ENCODE measurements around the gene STX10.

The STX10 gene

GRCh38 chr19:13112555-13112954 is 37.6 kb downstream of the STX10 start:
- TF ChIP-seq ZNF274 (IDR thresholded peaks at IDR 0.05; ENCODE audit: low read depth, low read length) = no peak

DNA sequence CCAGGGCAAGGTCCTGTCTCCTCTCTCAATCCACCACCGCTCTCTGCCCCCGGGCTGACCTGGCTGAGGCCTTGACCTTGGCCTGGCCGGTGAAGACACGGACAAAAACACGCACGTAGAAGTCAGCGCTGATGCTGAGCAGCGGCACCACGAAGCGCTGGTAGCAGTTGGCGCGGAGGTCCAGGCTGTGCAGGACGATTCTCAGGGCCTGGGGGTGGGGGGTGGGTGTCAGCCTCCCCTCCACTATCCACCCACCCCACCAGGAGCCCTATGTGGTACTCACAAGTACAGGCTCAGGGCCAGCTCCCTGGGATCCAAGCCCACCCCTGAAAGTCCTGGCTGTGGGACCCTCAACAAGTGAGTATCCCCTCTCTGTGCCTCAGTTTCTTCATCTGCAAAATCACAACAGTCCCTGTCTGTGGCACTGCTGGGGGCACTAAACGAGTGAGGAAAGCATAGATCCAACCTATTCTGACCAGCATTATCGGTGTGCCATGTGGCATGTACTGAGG is 40.0 kb downstream of the STX10 start:
- H3K4me3 ChIP-seq (ENCODE audit: low read length) = no peak overlapping the region
- TF ChIP-seq ZNF274 (IDR thresholded peaks at IDR 0.05; ENCODE audit: low read depth, low read length) = no peak

More at GRCh38 chr19:13112555-13112954, 37.6 kb downstream of the STX10 start:
- H3K4me3 ChIP-seq (ENCODE audit: low read length) = no peak overlapping the region

DNA sequence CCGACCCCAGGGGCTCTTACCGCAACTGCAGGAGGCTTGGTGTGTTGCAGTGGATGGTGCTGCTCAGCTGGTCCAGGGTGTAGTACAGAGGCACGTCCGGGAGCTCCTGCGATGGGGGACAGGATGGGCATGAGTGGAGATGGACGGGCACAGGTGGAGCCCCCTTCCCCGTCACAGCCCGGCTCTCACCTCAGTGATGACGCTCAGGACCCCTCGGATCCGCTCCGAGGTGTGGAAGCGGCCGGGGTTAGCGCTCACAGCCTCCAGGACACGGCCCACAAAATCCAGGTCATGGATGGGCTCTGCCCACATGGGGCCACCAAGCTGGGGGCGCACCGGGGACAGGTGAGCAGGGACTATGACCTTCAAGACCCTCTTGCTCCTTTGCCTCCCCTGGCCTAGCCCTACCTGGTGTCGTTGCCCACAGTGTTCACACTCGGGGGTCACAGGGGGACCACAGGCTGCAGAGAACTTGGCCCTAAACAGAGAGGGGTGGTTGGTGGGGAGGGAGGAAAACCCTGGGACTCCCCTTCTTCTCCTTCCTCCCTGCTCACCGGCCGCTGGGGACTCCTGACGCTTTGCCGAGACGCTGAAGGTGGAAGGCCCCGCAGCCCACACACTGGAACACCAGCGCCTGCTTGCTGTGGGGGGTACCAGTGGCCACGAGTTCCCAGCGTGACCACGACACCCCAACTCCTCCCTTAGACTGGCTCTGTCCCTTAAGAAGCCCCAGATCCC is 40.6 kb downstream of the STX10 start:
- H3K4me3 ChIP-seq (ENCODE audit: low read length) = no peak overlapping the region
- no peak for TF ChIP-seq ZNF274 (IDR thresholded peaks at IDR 0.05; ENCODE audit: low read depth, low read length)

GRCh38 chr19:13104848-13105711 is 45.1 kb downstream of the STX10 start:
- TF ChIP-seq ZNF274 (IDR thresholded peaks at IDR 0.05; ENCODE audit: low read depth, low read length) = no peak
- peak overlapping the region; percentile 51; the same call in 1 of the 2 replicates for H3K4me3 ChIP-seq (ENCODE audit: low read length)

- TF ChIP-seq ZNF274 (IDR thresholded peaks at IDR 0.05; ENCODE audit: low read depth, low read length) = no peak
- peak overlapping the region; percentile 51; the same call in 1 of the 2 replicates for H3K4me3 ChIP-seq (ENCODE audit: low read length)
Observed at GRCh38 chr19:13104360-13104847, 45.8 kb downstream of the STX10 start.

- peak overlapping the region; percentile 51; the same call in 1 of the 2 replicates for H3K4me3 ChIP-seq (ENCODE audit: low read length)
- TF ChIP-seq ZNF274 (IDR thresholded peaks at IDR 0.05; ENCODE audit: low read depth, low read length) = no peak
Observed at GRCh38 chr19:13103581-13104359, 46.4 kb downstream of the STX10 start.

- no peak for TF ChIP-seq ZNF274 (IDR thresholded peaks at IDR 0.05; ENCODE audit: low read depth, low read length)
- peak within 1 kb of the TSS; percentile 58; the same call in 1 of the 2 replicates for H3K4me3 ChIP-seq (ENCODE audit: low read length)
Observed at GRCh38 chr19:13102666-13103580, 47.3 kb downstream of the STX10 start, which contains the start of gene LYL1. LYL1 (minus strand) TSS chr19:13102858; CDS start chr19:13101171, 1,687 bp downstream.

GRCh38 chr19:13102416-13102665 is 47.8 kb downstream of the STX10 start:
- TF ChIP-seq ZNF274 (IDR thresholded peaks at IDR 0.05; ENCODE audit: low read depth, low read length) = no peak
- H3K4me3 ChIP-seq (ENCODE audit: low read length) = peak overlapping the region; percentile 58; the same call in 1 of the 2 replicates

DNA sequence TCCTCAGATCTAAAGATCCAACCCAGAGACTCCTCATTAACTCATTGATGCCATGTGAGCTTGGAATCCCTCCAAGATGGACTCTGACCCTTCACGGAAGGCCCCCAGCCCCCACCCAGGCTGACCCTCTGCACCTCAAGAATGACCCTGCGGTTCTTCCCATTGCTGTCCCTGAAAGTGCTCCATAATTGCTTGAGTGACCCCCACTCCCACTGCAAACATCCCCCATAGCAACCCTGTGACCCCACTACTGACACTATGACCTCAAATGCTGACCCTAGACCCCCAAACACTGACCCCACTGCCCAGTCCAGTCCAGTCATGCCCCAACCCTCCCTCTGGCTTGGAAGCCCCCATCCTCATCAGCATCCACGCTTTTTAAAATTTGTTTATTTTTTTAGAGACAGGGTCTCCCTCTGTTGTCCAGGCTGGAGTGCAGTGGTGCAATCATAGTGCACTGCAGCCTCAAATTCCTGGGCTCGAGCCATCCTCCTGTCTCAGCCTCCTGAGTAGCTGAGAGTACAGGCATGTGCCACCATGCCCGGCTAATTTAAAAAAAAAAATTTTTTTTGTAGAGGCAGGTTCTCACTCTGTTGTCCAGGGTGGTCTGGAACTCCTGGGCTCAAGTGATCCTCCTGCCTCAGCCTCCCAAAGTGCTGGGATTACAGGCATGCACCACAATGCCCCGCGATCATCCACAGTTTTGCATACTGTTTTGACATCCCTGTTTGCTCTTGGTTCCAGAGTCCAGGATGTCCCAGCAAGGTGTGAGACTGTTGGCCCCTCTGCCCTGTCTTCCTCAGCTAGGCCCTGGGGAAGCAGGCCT is 48.4 kb downstream of the STX10 start:
- peak overlapping the region; percentile 58; the same call in 1 of the 2 replicates for H3K4me3 ChIP-seq (ENCODE audit: low read length)
- no peak for TF ChIP-seq ZNF274 (IDR thresholded peaks at IDR 0.05; ENCODE audit: low read depth, low read length)

DNA sequence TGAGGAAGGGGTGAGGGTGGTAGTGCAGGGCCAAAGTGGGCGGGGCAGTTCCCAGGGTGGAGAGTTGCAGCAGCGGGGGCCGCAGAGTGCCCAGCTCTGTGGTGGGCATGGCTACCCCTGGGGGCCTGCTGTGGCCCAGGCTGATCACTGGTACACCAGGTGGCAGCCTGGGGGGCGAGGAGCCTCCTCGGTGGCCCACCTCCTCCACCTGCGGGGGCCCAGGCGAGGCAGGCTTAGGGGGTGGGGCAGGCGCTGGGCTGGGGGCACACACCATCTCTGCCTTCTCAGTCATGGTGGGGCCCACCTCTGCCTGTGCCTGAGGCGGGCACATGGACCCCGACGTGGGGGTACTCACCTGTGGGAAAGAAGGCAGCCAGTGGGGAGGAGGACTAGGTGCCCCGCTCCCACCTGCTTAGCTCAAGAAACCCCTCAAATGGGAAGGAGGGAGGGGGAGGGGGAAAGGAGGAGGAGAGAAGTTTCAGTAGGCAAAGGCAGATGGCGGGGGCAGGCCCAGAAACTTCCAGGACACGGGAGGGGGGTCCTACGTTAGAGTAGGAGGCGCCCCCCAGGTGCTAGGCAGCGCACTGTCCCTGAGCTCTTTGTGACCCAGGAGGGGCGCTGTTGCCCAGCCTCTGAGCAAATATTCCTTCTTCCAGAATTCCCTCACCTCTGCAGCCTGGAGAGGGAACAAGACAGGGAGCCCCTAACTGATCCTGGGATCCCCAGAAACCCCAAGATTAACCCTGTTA is 49.2 kb downstream of the STX10 start:
- TF ChIP-seq ZNF274 (IDR thresholded peaks at IDR 0.05; ENCODE audit: low read depth, low read length) = no peak
- peak overlapping the region; percentile 58; the same call in 1 of the 2 replicates for H3K4me3 ChIP-seq (ENCODE audit: low read length)

- TF ChIP-seq ZNF274 (IDR thresholded peaks at IDR 0.05; ENCODE audit: low read depth, low read length) = no peak
- no peak overlapping the region; the same call in 1 of the 2 replicates for H3K4me3 ChIP-seq (ENCODE audit: low read length)
Observed at GRCh38 chr19:13100031-13100588, 50.1 kb downstream of the STX10 start.
